Parathyroid adenoma (tissue), 2 donors: Measurements from ENCODE around the gene MMP11.

Source experiments
- H2AFZ ChIP-seq: fragments of 300-600 bp; sonication (generic); one replicate; pipeline ENCODE4 v1.7.0; 2017; ENCODE audit warnings: antibody characterized with exemption, mild to moderate bottlenecking
- H3K27ac ChIP-seq: fragments of 300-600 bp; sonication (generic); one replicate; pipeline ENCODE4 v1.7.0; 2017
- H3K27me3 ChIP-seq: fragments of 300-600 bp; sonication (generic); one replicate; pipeline ENCODE4 v1.7.0; 2017; ENCODE audit warnings: low read length; ENCODE audit not compliant: control insufficient read depth, insufficient read depth
- H3K36me3 ChIP-seq: fragments of 300-600 bp; sonication (generic); one replicate; pipeline ENCODE4 v1.7.0; 2017; ENCODE audit warnings: low read length; ENCODE audit not compliant: control insufficient read depth, insufficient read depth
- H3K4me1 ChIP-seq: fragments of 300-600 bp; sonication (generic); one replicate; pipeline ENCODE4 v1.7.0; 2017; ENCODE audit warnings: control low read depth
- H3K4me2 ChIP-seq: fragments of 300-600 bp; sonication (generic); one replicate; pipeline ENCODE4 v1.7.0; 2017; ENCODE audit warnings: low read length
- H3K4me3 ChIP-seq: fragments of 300-600 bp; sonication (generic); one replicate; pipeline ENCODE4 v1.7.0; 2017; ENCODE audit warnings: low read depth, low read length
- H3K79me2 ChIP-seq: fragments of 300-600 bp; sonication (generic); one replicate; pipeline ENCODE4 v1.7.0; 2017; ENCODE audit warnings: control low read depth
- H3K9ac ChIP-seq: fragments of 300-600 bp; sonication (generic); one replicate; pipeline ENCODE4 v1.7.0; 2017; ENCODE audit warnings: mild to moderate bottlenecking
- H3K9me3 ChIP-seq: fragments of 300-600 bp; sonication (generic); one replicate; pipeline ENCODE4 v1.7.0; 2017; ENCODE audit warnings: low read length; ENCODE audit not compliant: control insufficient read depth
- TF ChIP-seq, protein P1 (sequence below): fragments of 300-600 bp; sonication (generic); IDR thresholded peaks from one replicate; pipeline ENCODE4 v1.7.0; 2017; ENCODE audit warnings: antibody characterized with exemption, mild to moderate bottlenecking
- donor health status: primary hyperparathyroidism.

Gene MMP11

DNA sequence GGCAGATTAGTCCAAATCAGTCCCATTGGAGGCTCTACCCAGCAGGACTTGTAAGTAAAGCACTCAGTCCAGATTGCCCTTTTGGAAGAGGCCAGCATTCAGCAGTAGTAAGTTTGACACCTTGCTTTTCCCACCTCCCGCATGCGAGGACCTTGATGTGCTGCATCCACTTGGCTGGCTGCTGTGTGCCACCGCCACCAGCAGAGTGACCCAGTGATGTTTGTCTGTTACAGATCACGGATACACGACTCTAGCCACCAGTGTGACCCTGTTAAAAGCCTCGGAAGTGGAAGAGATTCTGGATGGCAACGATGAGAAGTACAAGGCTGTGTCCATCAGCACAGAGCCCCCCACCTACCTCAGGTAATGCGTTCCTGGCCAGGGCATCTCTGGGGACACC lies 20.7 kb downstream of the MMP11 start:
- H3K36me3 ChIP-seq: no peaks in the 10 kb centered on the region
- peaks cover 14% of the 10 kb centered on the region for H3K79me2 ChIP-seq
- no peak overlapping the region for H3K4me3 ChIP-seq
- H3K9me3 ChIP-seq: no peaks in the 10 kb centered on the region
- H3K4me1 ChIP-seq: no peaks in the 10 kb centered on the region
- H3K27me3 ChIP-seq: no peaks in the 10 kb centered on the region
- TF ChIP-seq, protein P1, sequence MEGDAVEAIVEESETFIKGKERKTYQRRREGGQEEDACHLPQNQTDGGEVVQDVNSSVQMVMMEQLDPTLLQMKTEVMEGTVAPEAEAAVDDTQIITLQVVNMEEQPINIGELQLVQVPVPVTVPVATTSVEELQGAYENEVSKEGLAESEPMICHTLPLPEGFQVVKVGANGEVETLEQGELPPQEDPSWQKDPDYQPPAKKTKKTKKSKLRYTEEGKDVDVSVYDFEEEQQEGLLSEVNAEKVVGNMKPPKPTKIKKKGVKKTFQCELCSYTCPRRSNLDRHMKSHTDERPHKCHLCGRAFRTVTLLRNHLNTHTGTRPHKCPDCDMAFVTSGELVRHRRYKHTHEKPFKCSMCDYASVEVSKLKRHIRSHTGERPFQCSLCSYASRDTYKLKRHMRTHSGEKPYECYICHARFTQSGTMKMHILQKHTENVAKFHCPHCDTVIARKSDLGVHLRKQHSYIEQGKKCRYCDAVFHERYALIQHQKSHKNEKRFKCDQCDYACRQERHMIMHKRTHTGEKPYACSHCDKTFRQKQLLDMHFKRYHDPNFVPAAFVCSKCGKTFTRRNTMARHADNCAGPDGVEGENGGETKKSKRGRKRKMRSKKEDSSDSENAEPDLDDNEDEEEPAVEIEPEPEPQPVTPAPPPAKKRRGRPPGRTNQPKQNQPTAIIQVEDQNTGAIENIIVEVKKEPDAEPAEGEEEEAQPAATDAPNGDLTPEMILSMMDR: no peak
- H2AFZ ChIP-seq: no peak overlapping the region
- H3K27ac ChIP-seq: no peak overlapping the region
- no peak overlapping the region for H3K4me2 ChIP-seq
- H3K9ac ChIP-seq: no peak overlapping the region

DNA sequence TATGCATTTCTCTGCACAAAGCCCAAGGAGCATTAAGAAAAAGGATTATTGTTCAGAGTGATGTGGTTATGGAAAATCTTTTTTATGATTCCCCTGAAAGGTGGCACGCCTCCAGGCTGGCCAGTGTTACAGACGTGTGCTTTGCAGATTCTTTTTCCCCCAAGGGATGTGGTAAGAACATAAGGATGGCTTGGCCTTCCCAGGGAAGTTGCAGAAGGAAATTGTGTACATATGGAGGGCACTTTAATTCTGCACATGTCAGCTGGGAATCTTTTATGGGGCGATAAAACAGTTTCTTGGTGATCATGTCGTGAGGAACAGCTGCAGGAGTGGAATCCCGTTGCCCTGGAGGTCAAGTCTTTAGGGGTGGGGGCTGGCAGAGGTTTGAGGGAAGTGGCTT lies 23.8 kb downstream of the MMP11 start:
- Histone ChIP-seq H3K4me1 (no peaks in the 10 kb centered on the region), H3K36me3 (no peaks in the 10 kb centered on the region), H2AFZ (no peak overlapping the region), H3K27me3 (no peaks in the 10 kb centered on the region), H3K4me3 (no peak overlapping the region), H3K9ac (no peak overlapping the region), H3K27ac (no peak overlapping the region), H3K9me3 (no peaks in the 10 kb centered on the region), H3K4me2 (no peak overlapping the region), H3K79me2 (peaks cover 1% of the 10 kb centered on the region)
- TF ChIP-seq, protein P1: no peak

DNA sequence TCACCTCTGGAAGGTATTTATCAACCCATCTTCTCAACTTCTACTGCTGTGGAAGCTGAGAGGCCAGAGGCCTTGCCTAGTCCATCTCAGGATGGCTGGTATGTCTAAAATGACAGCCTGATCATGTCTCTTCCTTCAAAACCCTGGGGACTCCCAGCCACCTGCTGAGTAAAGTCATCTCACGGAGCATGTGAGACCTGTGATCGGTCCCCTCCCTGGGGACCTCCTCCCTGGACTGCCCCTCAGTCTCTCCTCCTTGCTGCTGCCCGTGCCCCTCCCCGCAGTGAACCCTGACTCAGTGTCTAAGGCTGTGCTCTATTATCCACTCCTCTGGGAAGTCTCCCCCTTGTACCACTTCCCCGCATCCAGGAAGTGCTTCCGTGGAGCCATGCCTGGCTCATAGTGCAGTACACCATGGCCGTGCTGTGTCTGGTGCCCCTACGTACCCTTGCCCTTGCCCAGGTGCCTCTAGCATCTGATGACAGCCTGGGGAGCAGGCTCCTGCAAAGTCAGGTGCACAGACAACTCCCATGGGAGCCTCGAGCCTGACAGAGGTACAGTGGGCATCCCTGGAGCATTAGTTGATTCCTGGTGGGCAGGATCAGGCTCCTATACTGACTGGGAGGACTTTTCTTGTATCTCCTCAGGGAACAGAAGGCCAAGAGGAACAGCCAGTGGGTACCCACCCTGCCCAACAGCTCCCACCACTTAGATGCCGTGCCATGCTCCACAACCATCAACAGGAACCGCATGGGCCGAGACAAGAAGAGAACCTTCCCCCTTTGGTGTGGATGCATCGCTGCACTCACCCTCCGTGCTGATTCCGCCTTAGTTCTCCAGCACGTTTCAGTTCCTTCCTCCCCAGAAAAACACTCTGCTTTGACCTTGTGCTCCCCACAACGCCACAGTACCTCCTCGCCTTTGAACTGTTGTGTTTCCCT lies 27.9 kb downstream of the MMP11 start:
- H2AFZ ChIP-seq: no peak overlapping the region
- TF ChIP-seq, protein P1: no peak
- H3K4me2 ChIP-seq: no peak overlapping the region
- H3K36me3 ChIP-seq: no peaks in the 10 kb centered on the region
- H3K9ac ChIP-seq: no peak overlapping the region
- H3K79me2 ChIP-seq: no peaks in the 10 kb centered on the region
- H3K4me1 ChIP-seq: no peaks in the 10 kb centered on the region
- H3K9me3 ChIP-seq: no peaks in the 10 kb centered on the region
- no peak overlapping the region for H3K27ac ChIP-seq
- H3K27me3 ChIP-seq: no peaks in the 10 kb centered on the region
- H3K4me3 ChIP-seq: no peak overlapping the region

DNA sequence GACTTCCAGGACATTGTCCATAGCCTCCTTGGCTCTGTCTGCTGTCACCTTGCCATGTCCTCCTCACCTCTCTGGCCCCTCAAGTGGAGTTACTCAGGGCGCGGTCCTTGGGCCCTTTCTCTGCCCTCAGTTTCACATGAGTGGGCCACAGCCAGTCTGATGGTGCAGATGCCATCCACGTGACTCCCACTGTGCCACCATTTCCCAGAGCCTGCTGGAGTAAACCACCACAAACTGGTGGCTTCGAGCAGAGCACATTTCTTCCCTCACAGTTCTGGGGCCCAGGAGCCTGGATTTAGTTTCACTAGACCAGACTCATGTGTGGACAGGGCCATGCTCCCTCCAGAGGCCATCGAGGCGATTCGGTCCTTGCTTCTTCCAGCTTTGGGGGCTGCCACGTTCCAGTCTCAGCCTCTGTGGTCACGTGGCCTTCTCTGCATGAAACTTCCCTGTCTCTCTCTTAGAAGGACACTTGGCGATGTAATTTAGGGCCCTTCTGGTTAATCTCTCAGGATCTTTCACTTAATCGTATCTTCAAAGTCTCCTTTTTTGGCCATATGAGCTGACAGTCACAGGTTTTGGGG lies 28.7 kb downstream of the MMP11 start:
- Histone ChIP-seq H3K79me2 (no peaks in the 10 kb centered on the region), H3K27ac (no peak overlapping the region), H3K9me3 (no peaks in the 10 kb centered on the region), H3K4me2 (no peak overlapping the region), H3K36me3 (no peaks in the 10 kb centered on the region), H2AFZ (no peak overlapping the region), H3K4me3 (no peak overlapping the region), H3K4me1 (no peaks in the 10 kb centered on the region), H3K9ac (no peak overlapping the region), H3K27me3 (no peaks in the 10 kb centered on the region)
- TF ChIP-seq, protein P1: no peak
